Transverse colon (tissue), 4 donors: ENCODE results near the gene TPT1. TPM values are rescaled to one million over a fixed set of nuclear protein-coding genes. Genes with fewer than 3 reads are reported as not detected.
"Not testable (repeated sequence)": the region's sequence is repeated elsewhere in the genome, so short reads cannot be mapped to it uniquely, and the experiment has no call there.

Experiments used
- DNase-seq: peaks from one replicate; pipeline ENCODE4 v3.0.0-alpha.2; 2019
- H3K27ac ChIP-seq, 4 donors: fragments of 200-600 bp; sonication (generic); 2 replicates each; pipeline ENCODE4 v1.5.1; 2016 to 2018; ENCODE audit warnings: inconsistent platforms in 4 of 4
- H3K27me3 ChIP-seq: fragments of 200-600 bp; sonication (generic); 2 replicates; pipeline ENCODE4 v1.5.1; 2017; ENCODE audit warnings: inconsistent platforms
- H3K36me3 ChIP-seq, 4 donors: fragments of 200-600 bp; sonication (generic); 2 replicates each; pipeline ENCODE4 v1.5.1; 2017 to 2019; ENCODE audit warnings: inconsistent platforms in 4 of 4
- H3K4me1 ChIP-seq, 4 donors: fragments of 200-600 bp; sonication (generic); 2 replicates each; pipeline ENCODE4 v1.5.1; 2017 to 2020; ENCODE audit warnings: inconsistent platforms in 4 of 4
- H3K4me3 ChIP-seq, 4 donors: fragments of 200-600 bp; sonication (generic); 1 replicate in 1 of 4; 2 replicates in 3 of 4; pipeline versions ENCODE4 v1.5.1 to v1.6.1; 2017 to 2019; ENCODE audit warnings: inconsistent platforms in 4 of 4
- H3K9me3 ChIP-seq, 2 donors: fragments of 200-600 bp; sonication (generic); 2 replicates each; pipeline ENCODE4 v1.5.1; 2017 to 2019; ENCODE audit warnings: inconsistent platforms in 2 of 2
- CTCF ChIP-seq, 5 experiments: fragments of 200-600 bp in 3 of 5; fragments of 450-650 bp in 2 of 5; sonication (generic) in 3 of 5; IDR thresholded peaks; 1 replicate in 2 of 5; 2 replicates in 3 of 5; pipeline ENCODE4 v1.5.1; 2016 to 2017; ENCODE audit warnings: antibody characterized with exemption in 5 of 5, inconsistent platforms in 3 of 5, mild to moderate bottlenecking in 2 of 5, moderate library complexity in 1 of 5
- EP300 ChIP-seq: sonication (generic); formaldehyde crosslinking; IDR thresholded peaks from one replicate; pipeline ENCODE4 v1.6.1; 2017; ENCODE audit warnings: antibody characterized with exemption, low read depth
- POLR2A ChIP-seq: fragments of 450-650 bp; IDR thresholded peaks from one replicate; pipeline ENCODE4 v1.6.1; 2016; ENCODE audit warnings: antibody characterized with exemption, mild to moderate bottlenecking, moderate library complexity
- POLR2AphosphoS5 ChIP-seq, 3 donors: sonication (generic); formaldehyde crosslinking; IDR thresholded peaks; one replicate each; pipeline ENCODE4 v1.6.1; 2016; ENCODE audit warnings: antibody characterized with exemption in 3 of 3
- WGBS, 2 donors: methylation state at CpG; one replicate each; pipeline ENCODE4 v1.1.5; 2018; ENCODE audit warnings: low coverage in 1 of 2; 5-methylcytosine and 5-hydroxymethylcytosine counted together
- in situ Hi-C, 4 donors: fragments of 200-750 bp; cut with MboI; loops; one replicate each; pipeline versions ENCODE4 v1.15.0 to v1.15.1; 2017; ENCODE audit warnings: low sequenced_read_pairs in 3 of 4, low pct_ligation_motif_present in 1 of 4, low pct_unique_long_range_greater_than_20kb in 1 of 4
- intact Hi-C: fragments of 100-400 bp; cut with DNase I; formaldehyde crosslinking; loops from one replicate; pipeline ENCODE4 v1.15.1; 2023; ENCODE audit warnings: low total_unique reads
- total RNA-seq, 4 donors: library from RNA; depleted of rRNA; stranded (reverse); fragments of >200 nt; gene quantifications; one replicate each; pipeline ENCODE4 v1.1.0, GENCODE V29; 2016

The TPT1 gene
- total RNA-seq, 4 donors from 2014 or later, result 1,485 to 2,679 (median 2,380) TPM

GRCh38 chr13:45376651-45377050 lies 35.7 kb upstream of the TPT1 start:
- WGBS, 2 donors, result 87 to 92% methylated on average over 4 to 8 of the region's 8 CpGs
- in situ Hi-C loops, intact Hi-C loops: not testable (repeated sequence)

DNA sequence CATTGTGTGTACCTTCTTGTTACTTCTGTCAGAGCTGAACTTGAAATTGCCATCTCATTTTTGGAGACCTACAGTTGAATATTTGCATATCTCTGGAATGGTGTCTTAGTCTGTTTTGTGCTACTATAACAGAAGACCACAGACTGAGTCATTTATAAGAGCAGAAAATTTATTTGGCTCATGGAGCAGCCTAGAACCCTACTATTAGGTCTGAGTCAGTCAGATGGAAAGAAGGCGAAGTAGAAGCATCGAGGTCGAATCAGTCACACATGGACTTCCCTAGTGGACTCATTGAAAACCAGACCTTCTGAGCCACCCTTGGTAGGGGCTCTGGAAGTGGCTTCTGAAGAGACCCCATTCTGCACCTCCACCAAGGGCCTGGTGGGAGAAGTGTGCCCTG lies 33.9 kb upstream of the TPT1 start:
- in situ Hi-C loops, result loop anchor here in 2 of 4 donors (25.0 kb wide), 1 partner anchor 112 kb away; no protein-coding TSS in a partner anchor
- TF ChIP-seq POLR2AphosphoS5 (IDR thresholded peaks at IDR 0.05) (no peak), EP300 (no peak), CTCF (IDR thresholded peaks at IDR 0.05) (no peak), POLR2A (no peak)

More at GRCh38 chr13:45376651-45377050, 35.7 kb upstream of the TPT1 start:
- H3K36me3 ChIP-seq, H3K9me3 ChIP-seq, H3K27me3 ChIP-seq, H3K4me3 ChIP-seq, DNase-seq, H3K4me1 ChIP-seq, H3K27ac ChIP-seq: not testable (repeated sequence)

DNA sequence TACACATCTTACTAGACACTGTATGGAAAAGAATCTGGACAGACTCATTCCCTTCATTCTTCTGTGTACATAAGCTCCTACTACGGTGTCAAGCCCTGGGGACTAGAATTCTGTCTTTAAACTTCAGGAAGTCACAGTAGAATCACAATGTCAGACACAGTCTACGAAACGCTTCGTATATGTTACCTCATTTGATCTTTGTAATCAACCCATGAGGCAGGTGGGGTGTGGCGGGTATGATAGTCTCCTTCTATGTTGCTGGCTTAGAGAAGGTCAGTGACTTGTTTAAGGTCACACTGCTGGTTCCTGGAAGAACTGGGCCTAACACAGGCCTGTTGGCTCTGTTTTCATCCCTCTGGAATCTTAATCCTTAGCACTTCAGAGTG lies 32.2 kb upstream of the TPT1 start:
- peak overlapping the region in 2 of 4 donors; percentile 36 to 44 for H3K27ac ChIP-seq
- in situ Hi-C loops, result loop anchor here in 2 of 4 donors (25.0 kb wide), 1 partner anchor 114 kb away; no protein-coding TSS in a partner anchor
- 64 to 80% methylated on average over 4 to 5 of the region's 5 CpGs for WGBS, 2 donors

More for the DNA sequence above, 33.9 kb upstream of the TPT1 start:
- H3K27me3 ChIP-seq, result no peaks in the 10 kb centered on the region
- no peaks in the 10 kb centered on the region for H3K9me3 ChIP-seq
- peaks cover 0 to 14% (median 8%) of the 10 kb centered on the region in 4 donors for H3K4me1 ChIP-seq
- no peaks in the 10 kb centered on the region for H3K36me3 ChIP-seq
- DNase-seq, result no peak
- H3K27ac ChIP-seq, result no peak overlapping the region
- intact Hi-C loops, result no loop called here
- H3K4me3 ChIP-seq, result no peak overlapping the region
- 98% methylated on average over 3 of the region's 3 CpGs; no CpG with 5 or more reads in 1 of the 2 donors for WGBS, 2 donors

DNA sequence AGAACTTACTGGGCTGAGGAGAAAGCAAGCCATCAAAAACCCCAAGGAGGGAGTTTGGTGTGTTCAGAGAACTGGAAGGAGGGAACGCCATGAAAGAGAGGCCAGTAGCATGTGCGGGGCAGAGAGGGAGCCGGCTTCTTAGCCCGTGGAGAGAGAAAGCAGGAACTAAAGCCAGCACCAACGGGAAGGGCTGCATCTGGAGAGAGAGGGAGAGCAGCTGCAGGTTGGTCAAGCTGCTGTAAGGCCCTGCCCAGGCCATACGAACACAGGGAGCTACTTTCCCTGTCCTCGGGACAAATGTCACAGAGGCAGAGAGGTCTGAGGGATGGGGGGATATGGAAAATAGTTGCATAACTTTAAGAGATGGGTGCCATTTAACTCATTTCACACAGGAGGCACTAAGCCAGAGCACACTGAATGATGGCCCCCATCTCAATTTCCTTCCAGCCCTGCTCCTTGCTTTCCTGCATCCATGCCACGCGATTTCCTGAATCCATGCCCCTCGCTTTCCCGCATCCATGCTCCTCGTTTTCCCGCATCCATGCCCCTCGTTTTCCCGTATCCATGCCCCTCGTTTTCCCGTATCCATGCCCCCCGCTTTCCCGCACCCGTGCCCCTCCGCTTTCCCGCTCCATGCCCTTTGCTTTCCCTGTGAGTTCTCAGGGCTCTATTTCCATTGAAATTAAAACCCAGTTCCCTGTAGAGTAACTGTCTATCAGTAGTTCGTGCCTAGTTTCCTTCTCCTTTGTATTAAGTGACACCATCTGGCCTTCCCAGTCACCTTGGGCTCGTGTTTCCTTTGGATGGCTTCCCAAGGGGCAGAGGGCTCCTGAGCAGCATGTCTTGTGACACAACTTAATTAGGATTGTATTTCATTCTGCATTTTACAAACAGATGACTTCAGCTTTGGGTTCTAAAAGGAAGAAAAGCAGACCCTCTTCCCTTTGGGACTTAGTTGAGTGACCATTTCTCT lies 31.5 kb upstream of the TPT1 start:
- intact Hi-C loops, result no loop called here
- H3K36me3 ChIP-seq, result no peaks in the 10 kb centered on the region
- no peak overlapping the region for H3K4me3 ChIP-seq
- peaks cover 3 to 20% (median 13%) of the 10 kb centered on the region in 4 donors for H3K4me1 ChIP-seq
- DNase-seq, result no peak
- WGBS, 2 donors, result 80 to 83% methylated on average over 10 to 24 of the region's 24 CpGs
- H3K27me3 ChIP-seq, result no peaks in the 10 kb centered on the region
- in situ Hi-C loops, result loop anchor here in 2 of 4 donors (25.0 kb wide), 1 partner anchor 115 kb away; no protein-coding TSS in a partner anchor
- peak overlapping the region in 2 of 4 donors; percentile 36 to 44 for H3K27ac ChIP-seq
- H3K9me3 ChIP-seq, result no peaks in the 10 kb centered on the region
- TF ChIP-seq POLR2A, result no peak
- no peak for TF ChIP-seq POLR2AphosphoS5 (IDR thresholded peaks at IDR 0.05)
- no peak for TF ChIP-seq CTCF (IDR thresholded peaks at IDR 0.05)
- TF ChIP-seq EP300, result no peak

More for the DNA sequence above, 32.2 kb upstream of the TPT1 start:
- intact Hi-C loops, result no loop called here
- Histone ChIP-seq H3K4me3 (no peak overlapping the region), H3K27me3 (no peaks in the 10 kb centered on the region), H3K4me1 (peaks cover 0 to 16% (median 10%) of the 10 kb centered on the region in 4 donors), H3K9me3 (no peaks in the 10 kb centered on the region), H3K36me3 (no peaks in the 10 kb centered on the region)
- no peak for TF ChIP-seq CTCF (IDR thresholded peaks at IDR 0.05)
- peak in 1 of 3 donors; percentile 28 for TF ChIP-seq POLR2AphosphoS5 (IDR thresholded peaks at IDR 0.05)
- TF ChIP-seq POLR2A, result no peak
- peak; percentile 33 for DNase-seq
